Smooth muscle cell of the umbilical artery (primary cell): ENCODE results near the gene RBX1. TPM values are rescaled to one million over a fixed set of nuclear protein-coding genes. Genes with fewer than 3 reads are reported as not detected.

Experiments
- total RNA-seq: library from RNA; depleted of rRNA; stranded (reverse); fragments of >200 nt; gene quantifications from 2 replicates; pipeline ENCODE4 v1.2.3, GENCODE V29; 2014

The RBX1 gene
- total RNA-seq, result 28.6 and 52.9 TPM in 2 replicates

DNA sequence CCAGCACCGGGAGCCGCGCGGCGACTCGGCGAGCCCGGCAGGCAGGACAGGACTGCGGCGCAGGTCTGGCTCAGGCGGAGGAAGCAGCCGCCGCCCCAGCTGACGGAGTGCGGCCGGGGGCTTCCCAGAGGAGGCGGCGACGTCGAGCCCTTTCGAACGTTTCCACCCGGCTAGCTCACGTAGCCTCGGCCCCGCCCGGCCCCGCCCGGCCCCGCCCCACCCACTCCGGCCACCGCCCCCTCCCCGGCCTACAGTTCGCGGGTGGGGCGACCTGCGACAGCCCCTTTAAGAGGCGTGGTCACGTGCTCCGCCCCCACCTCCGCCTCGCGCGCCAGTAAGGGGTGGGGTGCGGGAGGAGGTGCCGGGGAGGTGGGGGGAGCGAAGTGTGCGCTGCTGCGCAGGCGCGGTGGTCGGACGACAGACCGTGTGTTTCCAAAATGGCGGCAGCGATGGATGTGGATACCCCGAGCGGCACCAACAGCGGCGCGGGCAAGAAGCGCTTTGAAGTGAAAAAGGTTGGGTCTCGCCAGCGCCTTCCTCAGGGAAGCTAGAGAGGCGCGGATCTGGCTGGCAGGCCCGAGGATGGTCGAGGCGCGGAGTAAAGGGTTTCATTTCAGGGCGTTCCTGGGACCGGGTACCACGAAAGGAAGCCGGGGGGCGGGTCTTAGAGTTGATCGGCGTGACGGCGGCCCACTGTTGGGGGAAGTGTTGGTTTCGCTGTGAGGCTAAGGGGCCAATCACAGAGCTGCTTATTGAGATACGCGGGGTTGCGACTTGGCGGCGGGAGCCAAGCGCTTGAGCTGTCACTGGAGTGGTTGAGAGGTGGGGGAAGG, at the start of gene RBX1:
RBX1 (plus strand) TSS at position 417 of the 833 bp plus-strand sequence; CDS start at position 438, 21 bp downstream.

Other genes with a start within 250 kb of the RBX1 start
- 18.1 and 20.7 TPM in 2 replicates for gene SLC25A17, start 132.0 kb upstream of the RBX1 start, total RNA-seq
- 244 and 266 TPM in 2 replicates for gene ST13, start 94.7 kb upstream of the RBX1 start, total RNA-seq
- 9.2 and 12.1 TPM in 2 replicates for gene XPNPEP3, start 94.2 kb upstream of the RBX1 start, total RNA-seq
- gene DNAJB7, start 89.3 kb upstream of the RBX1 start, total RNA-seq, result not detected in 2 replicates
- gene EP300, start 141.2 kb downstream of the RBX1 start, total RNA-seq, result 31.2 and 68.3 TPM in 2 replicates